ENCODE measurements around the gene ZNF414. TPM values are rescaled to one million over a fixed set of nuclear protein-coding genes. Genes with fewer than 3 reads are reported as not detected.

The ZNF414 gene
- total RNA-seq, 2 experiments from 2014 or later, result 28.7 to 36.2 TPM

DNA sequence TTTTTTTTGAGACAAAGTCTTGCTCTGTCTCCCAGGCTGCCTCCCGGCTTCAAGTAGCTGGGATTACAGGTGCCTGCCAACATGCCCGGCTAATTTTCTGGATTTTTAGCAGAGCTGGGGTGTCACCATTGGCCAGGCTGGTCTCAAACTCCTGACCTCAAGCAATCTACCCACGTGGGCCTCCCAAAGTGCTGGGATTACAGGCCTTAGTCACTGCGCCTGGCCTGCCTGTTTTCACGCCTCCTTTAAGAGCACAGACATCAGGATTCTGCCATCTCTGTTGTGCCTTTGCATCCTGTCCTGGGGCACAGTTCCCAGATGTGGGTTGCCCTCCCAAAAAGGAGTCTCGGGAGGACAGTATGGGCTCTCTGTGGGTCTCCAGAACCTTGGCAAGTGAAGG, 9.0 kb downstream of the ZNF414 start:
- peak overlapping the region; percentile 26 for H3K27ac Mint-ChIP-seq
- peaks cover 3% of the 10 kb centered on the region for H3K36me3 Mint-ChIP-seq (ENCODE audit: low read depth)
- CTCF ChIA-PET, result interaction anchor here (0.7 to 3.8 kb wide), 9 partner anchors 9 to 151 kb away, joined by 4 to 26 read pairs (median 5); partner anchors contain the start of genes MARCHF2 and ZNF414
- peak overlapping the region; percentile 52 for H3K4me3 Mint-ChIP-seq
- POLR2A ChIA-PET, result interaction anchor here (1.4 kb wide), 1 partner anchor 9 kb away, joined by 18 read pairs; the partner anchor contains the start of gene ZNF414
- no peaks in the 10 kb centered on the region for H3K27me3 Mint-ChIP-seq (ENCODE audit: low read depth)
- no peaks in the 10 kb centered on the region for H3K9me3 Mint-ChIP-seq (ENCODE audit: insufficient read depth)
- DNase-seq (no peak), ATAC-seq (no peak)
- H3K4me1 Mint-ChIP-seq (ENCODE audit: low read depth), result peaks cover 48% of the 10 kb centered on the region

DNA sequence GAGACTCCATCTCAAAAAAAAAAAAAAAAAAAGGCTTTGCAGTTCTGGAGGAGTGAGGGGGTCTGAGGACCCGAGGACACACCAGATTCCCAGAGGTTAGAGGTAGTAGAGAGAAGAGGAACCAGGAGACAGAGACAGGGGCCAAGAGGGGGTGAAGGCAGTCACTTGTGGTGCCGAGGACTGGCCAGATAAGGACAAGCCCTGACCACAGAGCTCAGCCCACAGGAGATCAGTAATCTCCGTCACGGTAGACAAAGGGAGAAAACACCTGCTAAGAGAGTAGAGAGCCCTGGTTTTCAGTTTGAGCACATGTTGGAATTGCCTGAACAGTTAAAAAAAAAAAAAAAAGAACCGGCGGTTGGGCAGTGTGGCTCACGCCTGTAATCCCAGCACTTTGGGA, 9.8 kb downstream of the ZNF414 start:
- ATAC-seq (no peak), DNase-seq (no peak)
- ChIA-PET POLR2A (interaction anchor here (2.1 kb wide), 1 partner anchor 10 kb away, joined by 12 read pairs; the partner anchor contains the start of gene ZNF414), CTCF (interaction anchor here (3.2 to 3.8 kb wide), 2 partner anchors 9 to 17 kb away, joined by 16 to 26 read pairs; no protein-coding TSS in a partner anchor)
- H3K36me3 Mint-ChIP-seq (ENCODE audit: low read depth), result peaks cover 3% of the 10 kb centered on the region
- H3K27me3 Mint-ChIP-seq (ENCODE audit: low read depth), result no peaks in the 10 kb centered on the region
- no peaks in the 10 kb centered on the region for H3K9me3 Mint-ChIP-seq (ENCODE audit: insufficient read depth)
- no peak overlapping the region for H3K4me3 Mint-ChIP-seq
- H3K27ac Mint-ChIP-seq, result peak overlapping the region; percentile 14
- peaks cover 50% of the 10 kb centered on the region for H3K4me1 Mint-ChIP-seq (ENCODE audit: low read depth)

DNA sequence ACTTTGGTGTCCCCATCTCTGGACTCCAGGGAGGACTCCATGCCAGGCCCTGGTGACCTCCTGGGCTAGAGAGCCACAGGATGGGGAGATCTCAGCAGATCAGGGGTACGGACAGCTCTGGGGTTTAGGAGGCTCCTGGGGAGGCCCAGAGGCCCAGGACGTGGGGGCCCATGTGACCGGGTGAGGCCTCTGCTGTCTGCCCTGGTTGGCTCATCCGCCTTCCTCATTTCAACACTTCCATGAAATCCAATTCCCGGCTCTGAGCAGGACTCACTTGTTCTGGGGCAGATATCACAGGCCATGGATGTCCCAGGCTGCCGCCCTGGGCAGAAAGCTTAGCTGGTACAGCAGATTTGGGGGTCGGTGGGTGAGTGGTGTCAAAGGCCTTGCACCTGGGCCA, 10.5 kb downstream of the ZNF414 start:
- ATAC-seq (no peak), DNase-seq (no peak)
- CTCF ChIA-PET, result interaction anchor here (1.3 to 1.6 kb wide), 2 partner anchors 16 to 150 kb away, joined by 3 to 4 read pairs; no protein-coding TSS in a partner anchor
- Mint-ChIP-seq H3K27me3 (ENCODE audit: low read depth) (no peaks in the 10 kb centered on the region), H3K4me1 (ENCODE audit: low read depth) (peaks cover 50% of the 10 kb centered on the region), H3K36me3 (ENCODE audit: low read depth) (peaks cover 3% of the 10 kb centered on the region), H3K4me3 (no peak overlapping the region), H3K27ac (no peak overlapping the region), H3K9me3 (ENCODE audit: insufficient read depth) (no peaks in the 10 kb centered on the region)
- POLR2A ChIA-PET, result interaction anchor here (2.1 kb wide), 1 partner anchor 10 kb away, joined by 12 read pairs; the partner anchor contains the start of gene ZNF414

DNA sequence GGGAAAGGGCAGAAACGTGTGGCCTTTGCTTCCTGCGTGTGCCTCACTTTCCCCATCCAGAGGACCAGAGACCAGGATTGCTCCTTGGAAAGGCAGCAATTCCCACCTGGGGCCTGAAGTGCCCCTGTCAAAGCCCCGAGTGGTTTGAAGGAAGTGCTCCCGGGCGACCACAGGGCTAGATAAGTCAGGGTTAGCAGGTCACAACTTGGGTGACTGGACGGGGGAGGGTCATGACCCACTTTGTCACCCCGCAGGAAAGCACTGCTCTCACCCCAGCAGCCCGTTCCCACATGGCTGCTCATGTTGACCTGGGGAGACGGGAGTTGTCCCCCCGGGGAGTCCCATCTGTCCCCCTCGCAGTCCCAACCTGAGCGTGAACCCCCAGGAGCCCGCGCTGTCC, 12.0 kb downstream of the ZNF414 start:
- no peak for DNase-seq
- no peaks in the 10 kb centered on the region for H3K9me3 Mint-ChIP-seq (ENCODE audit: insufficient read depth)
- no peak overlapping the region for H3K27ac Mint-ChIP-seq
- ChIA-PET CTCF (no interaction called here), POLR2A (no interaction called here)
- ATAC-seq, result no peak
- no peaks in the 10 kb centered on the region for H3K27me3 Mint-ChIP-seq (ENCODE audit: low read depth)
- no peaks in the 10 kb centered on the region for H3K36me3 Mint-ChIP-seq (ENCODE audit: low read depth)
- H3K4me3 Mint-ChIP-seq, result no peak overlapping the region
- H3K4me1 Mint-ChIP-seq (ENCODE audit: low read depth), result peaks cover 50% of the 10 kb centered on the region

DNA sequence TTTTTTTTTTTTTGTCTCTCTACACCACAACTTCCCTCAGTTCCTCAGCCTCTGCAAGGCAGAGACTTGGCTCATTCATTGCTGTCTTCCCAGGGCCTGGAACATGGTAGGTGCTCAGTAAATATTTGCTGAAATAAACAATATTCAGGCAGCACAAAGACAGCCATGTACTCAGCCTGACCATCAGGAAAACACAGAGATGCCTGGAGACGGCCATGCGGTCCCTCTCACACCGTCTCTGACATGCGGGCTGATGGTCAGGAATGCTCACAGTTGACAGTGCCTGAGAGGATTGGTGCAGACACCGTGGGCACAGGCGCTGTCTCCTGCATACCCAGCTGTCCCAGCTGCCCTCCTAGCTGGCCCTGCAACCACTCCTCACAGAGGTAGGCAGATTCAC, 12.5 kb downstream of the ZNF414 start:
- Mint-ChIP-seq H3K4me1 (ENCODE audit: low read depth) (peaks cover 47% of the 10 kb centered on the region), H3K4me3 (no peak overlapping the region), H3K27ac (no peak overlapping the region), H3K27me3 (ENCODE audit: low read depth) (no peaks in the 10 kb centered on the region), H3K9me3 (ENCODE audit: insufficient read depth) (no peaks in the 10 kb centered on the region), H3K36me3 (ENCODE audit: low read depth) (no peaks in the 10 kb centered on the region)
- POLR2A ChIA-PET, result no interaction called here
- ATAC-seq (no peak), DNase-seq (no peak)
- CTCF ChIA-PET, result interaction anchor here (0.9 kb wide), 1 partner anchor 15 kb away, joined by 3 read pairs; no protein-coding TSS in a partner anchor

DNA sequence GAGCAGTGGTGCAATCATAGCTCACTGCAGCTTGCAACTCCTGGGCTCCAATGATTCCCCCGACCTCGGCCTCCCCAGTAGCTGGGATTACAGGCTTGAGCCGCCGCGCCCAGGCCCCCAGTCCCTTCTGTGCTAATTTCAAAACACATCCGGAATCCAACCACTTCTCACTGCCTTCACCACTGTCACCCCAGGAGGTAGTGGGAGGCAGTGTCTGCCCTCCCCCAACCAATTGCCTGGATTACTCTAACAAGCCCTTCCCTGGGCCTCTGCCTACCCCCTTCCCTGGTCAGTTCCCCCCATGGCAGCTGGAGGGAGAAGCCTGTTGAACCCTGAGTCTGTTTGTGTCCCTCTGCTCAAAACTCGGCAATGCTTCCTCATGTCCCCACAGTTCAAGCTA, 13.8 kb downstream of the ZNF414 start:
- ChIA-PET POLR2A (interaction anchor here (1.9 kb wide), 1 partner anchor 13 kb away, joined by 7 read pairs; the partner anchor contains the start of gene ZNF414), CTCF (no interaction called here)
- no peak for DNase-seq
- ATAC-seq, result no peak
- H3K36me3 Mint-ChIP-seq (ENCODE audit: low read depth), result no peaks in the 10 kb centered on the region
- H3K4me3 Mint-ChIP-seq, result no peak overlapping the region
- no peaks in the 10 kb centered on the region for H3K9me3 Mint-ChIP-seq (ENCODE audit: insufficient read depth)
- H3K27me3 Mint-ChIP-seq (ENCODE audit: low read depth), result no peaks in the 10 kb centered on the region
- peak overlapping the region; percentile 71 for H3K27ac Mint-ChIP-seq
- H3K4me1 Mint-ChIP-seq (ENCODE audit: low read depth), result peaks cover 47% of the 10 kb centered on the region

DNA sequence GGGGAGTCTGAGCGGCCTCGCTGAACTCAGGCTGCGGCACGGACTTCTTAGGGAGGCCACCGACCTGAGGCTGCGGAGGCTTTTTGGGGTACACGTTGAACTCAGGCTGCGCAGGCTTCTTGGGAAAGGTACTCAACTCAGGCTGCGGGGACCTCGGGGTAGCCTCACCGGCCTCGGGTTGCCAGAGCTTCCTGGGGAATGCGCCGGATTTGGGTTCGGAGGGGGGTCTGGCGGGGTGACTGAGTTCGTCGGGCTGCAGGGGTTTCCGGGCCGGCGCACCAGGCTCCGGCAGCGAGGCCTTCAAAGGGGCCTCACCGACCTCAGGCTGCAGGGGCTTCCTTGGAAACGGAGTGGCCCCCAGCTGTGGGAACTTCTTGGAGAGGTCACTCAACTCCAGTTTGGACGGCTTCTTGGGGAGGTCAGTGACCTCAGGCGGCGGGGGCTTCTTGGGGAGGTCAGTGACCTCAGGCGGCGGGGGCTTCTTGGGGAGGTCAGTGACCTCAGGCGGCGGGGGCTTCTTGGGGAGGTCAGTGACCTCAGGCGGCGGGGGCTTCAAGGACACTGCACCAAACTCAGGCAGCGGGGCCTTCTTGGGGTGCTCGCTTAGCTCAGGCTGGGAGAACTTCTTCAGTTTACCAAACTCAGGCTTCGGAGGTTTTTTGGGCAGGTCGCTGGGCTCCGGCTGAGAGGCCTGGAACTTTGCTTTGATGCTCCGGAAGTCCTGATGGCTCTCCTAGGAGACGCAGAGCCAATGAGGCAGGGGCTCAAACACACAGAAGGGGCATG, 14.7 kb downstream of the ZNF414 start:
- ChIA-PET CTCF (interaction anchor here (1.7 kb wide), 1 partner anchor 82 kb away, joined by 3 read pairs; no protein-coding TSS in a partner anchor), POLR2A (interaction anchor here (0.7 to 1.9 kb wide), 2 partner anchors 14 to 74 kb away, joined by 3 to 7 read pairs; partner anchors contain the start of gene ZNF414)
- no peak for DNase-seq
- peaks cover 52% of the 10 kb centered on the region for H3K4me1 Mint-ChIP-seq (ENCODE audit: low read depth)
- no peaks in the 10 kb centered on the region for H3K27me3 Mint-ChIP-seq (ENCODE audit: low read depth)
- H3K36me3 Mint-ChIP-seq (ENCODE audit: low read depth), result no peaks in the 10 kb centered on the region
- H3K9me3 Mint-ChIP-seq (ENCODE audit: insufficient read depth), result no peaks in the 10 kb centered on the region
- no peak for ATAC-seq
- no peak overlapping the region for H3K27ac Mint-ChIP-seq
- no peak overlapping the region for H3K4me3 Mint-ChIP-seq

DNA sequence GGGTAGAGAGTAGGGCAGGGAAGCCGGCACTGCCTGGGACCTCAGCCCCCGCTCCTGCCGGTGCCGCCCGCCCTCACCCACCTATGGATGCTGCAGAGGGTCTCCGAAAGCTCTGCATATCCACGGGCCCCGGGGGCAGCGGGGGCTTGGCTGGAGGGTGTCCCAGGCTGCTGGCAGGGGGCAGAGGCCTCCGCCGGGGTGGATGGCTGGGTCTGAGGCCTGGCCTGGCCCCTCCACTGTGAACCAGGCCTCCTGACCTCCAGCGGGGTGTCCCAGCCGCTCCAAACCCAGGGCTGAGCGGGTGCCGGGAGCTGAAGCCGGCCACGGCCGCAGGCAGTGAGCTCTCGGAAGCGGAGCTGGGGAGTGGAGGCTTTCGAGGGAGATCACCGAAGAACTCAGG, 15.7 kb downstream of the ZNF414 start:
- Mint-ChIP-seq H3K27ac (no peak overlapping the region), H3K9me3 (ENCODE audit: insufficient read depth) (no peaks in the 10 kb centered on the region), H3K36me3 (ENCODE audit: low read depth) (no peaks in the 10 kb centered on the region), H3K4me3 (no peak overlapping the region), H3K4me1 (ENCODE audit: low read depth) (peaks cover 54% of the 10 kb centered on the region), H3K27me3 (ENCODE audit: low read depth) (no peaks in the 10 kb centered on the region)
- CTCF ChIA-PET, result interaction anchor here (1.7 kb wide), 1 partner anchor 82 kb away, joined by 3 read pairs; no protein-coding TSS in a partner anchor
- DNase-seq (no peak), ATAC-seq (no peak)
- POLR2A ChIA-PET, result interaction anchor here (0.7 kb wide), 1 partner anchor 73 kb away, joined by 3 read pairs; no protein-coding TSS in a partner anchor

DNA sequence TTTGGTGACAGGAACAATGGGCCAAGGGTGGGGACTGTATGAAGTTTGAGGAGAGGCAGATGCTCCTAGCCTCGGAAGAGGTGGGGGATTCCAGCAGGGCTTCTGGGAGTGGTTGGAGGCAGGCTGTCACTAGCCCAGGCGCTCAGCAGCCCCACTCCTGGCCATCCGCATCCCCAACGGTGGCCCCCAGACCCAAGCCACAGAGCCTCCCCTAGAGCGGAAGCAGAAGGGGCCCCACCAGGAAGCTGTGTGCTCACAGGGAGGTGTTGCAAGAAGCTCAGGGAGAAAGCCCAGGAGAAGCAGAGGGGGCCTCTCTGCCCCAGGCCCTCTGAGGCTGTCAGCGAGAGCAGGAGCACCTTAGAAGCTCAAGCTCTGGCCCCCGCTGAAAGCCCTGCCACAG, 19.8 kb downstream of the ZNF414 start:
- DNase-seq, result peak; percentile 46
- H3K27me3 Mint-ChIP-seq (ENCODE audit: low read depth), result no peaks in the 10 kb centered on the region
- CTCF ChIA-PET, result interaction anchor here (0.8 to 4.2 kb wide), 4 partner anchors 12 to 139 kb away, joined by 3 to 26 read pairs (median 14); partner anchors contain the start of gene MYO1F
- H3K9me3 Mint-ChIP-seq (ENCODE audit: insufficient read depth), result no peaks in the 10 kb centered on the region
- peaks cover 4% of the 10 kb centered on the region for H3K36me3 Mint-ChIP-seq (ENCODE audit: low read depth)
- H3K27ac Mint-ChIP-seq, result peak overlapping the region; percentile 86
- peak; percentile 68 for ATAC-seq
- POLR2A ChIA-PET, result interaction anchor here (0.6 to 2.8 kb wide), 4 partner anchors 19 to 187 kb away, joined by 3 to 13 read pairs (median 4); partner anchors contain the start of gene ZNF414
- peaks cover 32% of the 10 kb centered on the region for H3K4me1 Mint-ChIP-seq (ENCODE audit: low read depth)
- H3K4me3 Mint-ChIP-seq, result no peak overlapping the region

DNA sequence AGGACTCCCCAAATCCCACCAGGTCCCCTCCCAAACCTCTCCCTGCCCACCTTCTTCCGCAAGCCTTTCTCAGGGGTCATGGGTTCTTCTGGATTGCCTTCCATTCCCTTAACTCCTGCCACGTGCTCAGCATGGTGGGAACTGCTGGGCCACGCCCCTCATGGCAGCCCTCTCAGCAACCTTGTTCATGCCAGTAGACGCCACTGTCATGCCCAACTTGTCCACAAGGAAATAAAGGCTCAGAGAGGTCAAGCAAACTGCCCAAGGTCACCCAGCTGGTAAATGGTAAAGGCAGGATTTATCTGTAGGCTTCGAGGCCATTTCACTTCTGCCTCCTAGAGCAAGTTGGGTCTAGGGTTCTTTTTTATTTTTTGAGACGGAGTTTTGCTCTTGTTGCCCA, 22.4 kb downstream of the ZNF414 start:
- no peak overlapping the region for H3K4me3 Mint-ChIP-seq
- no peak overlapping the region for H3K27ac Mint-ChIP-seq
- no peak for DNase-seq
- no peaks in the 10 kb centered on the region for H3K9me3 Mint-ChIP-seq (ENCODE audit: insufficient read depth)
- no peaks in the 10 kb centered on the region for H3K27me3 Mint-ChIP-seq (ENCODE audit: low read depth)
- peaks cover 28% of the 10 kb centered on the region for H3K36me3 Mint-ChIP-seq (ENCODE audit: low read depth)
- ChIA-PET POLR2A (interaction anchor here (0.8 kb wide), 1 partner anchor 20 kb away, joined by 3 read pairs; no protein-coding TSS in a partner anchor), CTCF (interaction anchor here (1.1 kb wide), 1 partner anchor 78 kb away, joined by 4 read pairs; the partner anchor contains the start of gene MARCHF2)
- peaks cover 57% of the 10 kb centered on the region for H3K4me1 Mint-ChIP-seq (ENCODE audit: low read depth)
- ATAC-seq, result no peak

DNA sequence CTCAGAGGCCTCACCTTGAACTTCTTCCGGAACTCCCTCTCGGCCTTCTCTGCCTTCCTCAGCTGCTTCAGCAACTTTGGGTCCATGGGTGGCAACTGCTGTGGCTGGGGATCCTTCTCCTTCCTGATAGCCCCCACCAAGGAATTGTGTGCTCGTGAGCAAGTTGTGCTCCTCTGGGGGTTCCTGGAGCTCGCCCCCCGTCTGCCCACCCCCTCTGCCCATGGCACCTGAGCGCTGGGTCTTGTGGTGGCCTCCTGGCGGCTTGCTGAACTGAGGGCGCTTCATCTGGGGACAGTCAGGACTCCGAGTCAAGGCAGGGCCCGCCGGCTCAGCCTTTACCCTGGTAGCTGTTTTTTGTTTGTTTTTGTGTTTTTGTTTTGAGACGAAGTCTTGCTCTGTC, 23.1 kb downstream of the ZNF414 start:
- DNase-seq (no peak), ATAC-seq (no peak)
- Mint-ChIP-seq H3K27me3 (ENCODE audit: low read depth) (no peaks in the 10 kb centered on the region), H3K27ac (peak overlapping the region; percentile 60), H3K4me1 (ENCODE audit: low read depth) (peaks cover 60% of the 10 kb centered on the region), H3K4me3 (no peak overlapping the region), H3K36me3 (ENCODE audit: low read depth) (peaks cover 34% of the 10 kb centered on the region), H3K9me3 (ENCODE audit: insufficient read depth) (no peaks in the 10 kb centered on the region)
- CTCF ChIA-PET, result no interaction called here
- POLR2A ChIA-PET, result interaction anchor here (0.8 kb wide), 1 partner anchor 19 kb away, joined by 3 read pairs; no protein-coding TSS in a partner anchor

DNA sequence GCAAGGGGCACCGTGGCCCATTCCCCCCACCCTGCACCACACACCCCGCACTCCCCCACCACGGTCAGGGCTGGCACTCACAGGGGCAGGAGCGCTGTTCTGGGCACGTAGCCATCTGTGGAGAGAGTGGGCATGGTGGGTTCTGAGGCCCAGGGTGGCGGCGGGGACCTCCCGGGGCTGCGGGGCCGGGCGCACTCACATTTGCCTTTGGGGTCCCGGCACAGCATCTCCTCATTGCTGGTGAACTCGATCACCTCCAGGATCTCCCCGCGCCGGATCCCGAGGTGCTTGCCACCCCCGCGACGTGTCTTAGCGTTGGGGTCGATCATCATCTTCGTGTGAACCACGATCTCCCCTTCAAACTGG, 23.6 kb downstream of the ZNF414 start:
- H3K27me3 Mint-ChIP-seq (ENCODE audit: low read depth), result no peaks in the 10 kb centered on the region
- ChIA-PET POLR2A (no interaction called here), CTCF (no interaction called here)
- peaks cover 55% of the 10 kb centered on the region for H3K4me1 Mint-ChIP-seq (ENCODE audit: low read depth)
- no peak for ATAC-seq
- H3K9me3 Mint-ChIP-seq (ENCODE audit: insufficient read depth), result no peaks in the 10 kb centered on the region
- DNase-seq, result no peak
- no peak overlapping the region for H3K4me3 Mint-ChIP-seq
- H3K27ac Mint-ChIP-seq, result no peak overlapping the region
- peaks cover 39% of the 10 kb centered on the region for H3K36me3 Mint-ChIP-seq (ENCODE audit: low read depth)
